Embryonic facial prominence (tissue), 1 donor: ENCODE data around the gene SLCO2A1.

Experiments used
- DNase-seq: peaks from one replicate; pipeline ENCODE4 v3.0.0-alpha.2; 2016; ENCODE audit errors: extremely low spot score

SLCO2A1 gene

DNA sequence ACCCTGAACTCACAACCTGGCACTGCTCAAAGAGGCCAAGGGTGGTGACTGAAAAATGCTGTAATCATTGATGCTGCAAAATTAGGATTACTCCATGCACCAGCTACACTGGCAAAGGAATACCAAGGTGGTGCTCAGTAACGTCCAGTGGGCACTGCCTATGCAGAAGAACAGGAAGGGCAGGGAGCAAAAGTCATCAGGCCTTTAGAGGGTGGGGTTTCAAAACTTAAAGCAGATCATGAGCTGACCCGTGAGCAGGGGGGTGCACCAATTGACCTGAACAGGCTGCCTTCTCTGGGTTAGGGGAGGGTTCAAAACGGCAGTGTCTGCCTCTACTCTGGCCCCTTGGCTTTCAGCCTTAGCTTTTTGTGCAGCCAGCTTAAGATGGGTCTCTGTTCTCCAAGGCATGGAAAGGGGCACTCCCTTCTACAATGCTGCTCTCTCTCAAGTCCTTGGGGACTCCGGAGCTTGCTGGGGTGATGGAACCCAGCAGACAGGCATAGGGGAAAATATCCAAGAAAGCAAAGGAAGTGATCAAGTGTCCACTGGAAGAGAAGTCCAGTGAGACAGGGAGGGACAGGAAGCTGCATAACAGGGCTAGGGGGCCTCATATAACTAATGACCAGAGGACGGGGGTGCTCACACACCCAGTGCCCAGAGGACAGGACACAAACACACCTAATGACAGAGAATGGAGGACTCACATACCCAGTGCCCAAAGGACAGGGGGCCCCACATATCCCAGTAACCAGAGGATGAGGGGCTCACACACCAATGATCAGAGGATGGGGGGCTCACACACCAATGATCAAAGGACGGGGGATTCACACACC lies 145.5 kb downstream of the SLCO2A1 start:
- no peak for DNase-seq

- no peak for DNase-seq
Measured at GRCh38 chr3:133883641-133884040, 146.1 kb downstream of the SLCO2A1 start.

DNA sequence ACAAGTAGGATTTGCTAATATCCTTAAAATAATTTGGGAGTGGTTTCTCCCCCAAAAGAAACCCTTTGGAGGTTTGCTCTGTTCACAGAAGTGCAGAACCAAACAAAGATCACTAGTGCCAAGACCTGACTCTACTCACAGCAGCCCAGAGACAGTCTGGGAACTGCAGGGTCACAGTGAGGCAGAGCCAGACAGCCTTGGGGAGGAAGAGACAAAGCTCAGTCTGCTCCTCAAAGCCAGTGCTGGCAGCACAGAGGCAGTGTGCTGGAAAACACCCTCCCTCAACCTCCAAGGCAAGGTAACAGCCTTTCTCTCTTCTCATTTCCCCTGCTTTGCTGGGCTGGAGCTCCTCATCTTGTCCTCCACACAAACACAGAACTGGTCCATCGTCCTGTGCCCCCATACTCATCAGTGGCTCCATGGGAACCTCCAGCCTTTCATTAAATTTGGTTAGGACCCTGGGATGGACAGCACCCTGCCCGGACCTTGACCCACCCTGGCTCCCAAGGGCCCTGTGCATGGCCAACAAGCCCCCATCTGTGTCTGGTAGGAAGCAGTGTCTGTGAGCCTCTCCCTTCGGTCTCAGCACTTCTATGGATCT lies 146.6 kb downstream of the SLCO2A1 start:
- no peak for DNase-seq

GRCh38 chr3:133881939-133882825 lies 147.5 kb downstream of the SLCO2A1 start:
- no peak for DNase-seq

GRCh38 chr3:133881492-133881891 lies 148.2 kb downstream of the SLCO2A1 start:
- no peak for DNase-seq

DNA sequence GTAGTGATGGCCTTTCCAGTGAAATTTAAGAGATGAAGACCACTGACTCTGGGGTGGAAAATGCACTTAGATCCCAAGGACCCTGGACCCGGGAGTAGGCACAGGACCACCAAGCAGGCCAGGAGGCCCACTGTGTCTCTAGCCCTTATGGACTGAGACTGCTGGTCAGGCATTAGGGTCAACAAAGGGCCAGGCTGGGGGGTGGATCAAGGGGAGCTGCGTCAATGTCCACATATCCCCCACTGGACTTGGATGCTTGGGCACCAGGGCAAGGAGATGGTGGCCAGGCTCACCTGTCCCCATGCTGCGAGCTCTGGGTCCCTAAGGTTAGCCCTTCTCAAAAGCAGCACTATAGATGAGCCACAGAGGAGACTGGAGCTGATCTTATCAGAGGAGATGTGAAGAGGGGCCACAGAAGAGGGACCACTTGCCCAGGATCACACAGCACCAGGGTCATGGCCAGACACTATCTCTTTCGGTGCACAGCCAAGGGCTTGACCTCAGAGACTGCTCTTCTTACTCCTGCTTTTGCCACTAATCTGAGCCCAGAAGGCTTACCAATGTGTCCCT lies 148.8 kb downstream of the SLCO2A1 start:
- DNase-seq = no peak

DNA sequence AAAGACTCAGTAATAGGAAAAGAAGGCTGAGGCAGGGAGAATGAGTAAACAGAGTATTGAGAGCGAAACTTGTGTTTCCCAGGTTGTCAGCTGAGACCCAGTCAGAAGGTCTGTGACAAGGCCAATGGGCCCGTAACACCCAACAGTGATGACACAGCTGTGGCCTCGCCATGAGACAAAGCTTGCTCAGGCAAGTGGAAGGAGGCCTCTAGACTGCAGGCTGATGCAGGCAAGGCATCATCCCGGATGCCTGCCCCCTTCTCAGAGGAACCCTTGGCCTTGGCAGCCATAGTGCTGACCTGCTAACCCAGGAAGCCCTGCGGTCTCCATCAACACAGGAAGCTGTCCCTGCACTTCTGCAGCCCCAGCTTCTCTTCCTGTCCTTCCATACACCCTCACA lies 149.4 kb downstream of the SLCO2A1 start:
- DNase-seq = no peak

GRCh38 chr3:133878518-133878917 lies 151.2 kb downstream of the SLCO2A1 start:
- DNase-seq = no peak
